K562 (cell line): Measurements from ENCODE around the gene UBE3B. TPM values are rescaled to one million over a fixed set of nuclear protein-coding genes. Genes with fewer than 3 reads are reported as not detected.

ENCODE experiments used
- ATAC-seq: fragments of 200-7000 bp; cut with Tn5 transposase; 3 replicates; pipeline ENCODE4 v1.9.1; 2020; ENCODE audit warnings: moderate library complexity
- BruUV-seq: library from RNA; stranded (reverse); fragments of 400-500 nt; replicated peaks from 2 replicates; lab custom pipeline; 2021; lab: Mats Ljungman, UMichigan
- CTCF ChIA-PET: fragments of 300-600 bp; formaldehyde crosslinking; extraction: SDS; loops from one replicate; lab custom pipeline; 2021; ENCODE audit warnings: low intra/inter-chr PET ratio; lab: Yijun Ruan, JAX
- POLR2A ChIA-PET: fragments of 300-600, 350-650 bp; sonication (Branson Sonifier 250); formaldehyde crosslinking; extraction: SDS; loops from one replicate; lab custom pipeline; 2021; ENCODE audit warnings: antibody characterized with exemption, inconsistent platforms; lab: Yijun Ruan, JAX
- DNase-seq, 4 experiments: peaks; one replicate each; pipeline versions ENCODE4 v3.0.0 to v3.0.0-alpha.2; 2011 to 2018; ENCODE audit warnings: low spot score in 3 of 4, mixed read lengths in 3 of 4; ENCODE audit errors: extremely low read depth in 1 of 4
- FAIRE-seq: peaks from 2 replicates; lab custom pipeline; 2011; peaks lifted over from hg19 to GRCh38; lab: Jason Lieb, UNC
- H2AFZ ChIP-seq: 2 replicates; pipeline ENCODE4 v1.6.0; 2011; ENCODE audit warnings: low read depth, low read length, control low read depth, inconsistent platforms
- H3K27ac ChIP-seq: fragments of 200-600 bp; 3 replicates; pipeline ENCODE4 v1.8.0; 2011; ENCODE audit warnings: low read depth, mild to moderate bottlenecking, control low read depth, inconsistent platforms, low read length, moderate library complexity, mixed read lengths; ENCODE audit errors: extremely low read depth
- H3K27me3 ChIP-seq, 2 experiments: fragments of 300-600 bp in 1 of 2; 2 replicates in 1 of 2; 3 replicates in 1 of 2; pipeline versions ENCODE4 v1.6.0 to v1.8.0; 2011; ENCODE audit warnings: inconsistent platforms in 2 of 2, low read length in 2 of 2, mild to moderate bottlenecking in 1 of 2, mixed read lengths in 1 of 2, moderate library complexity in 1 of 2; ENCODE audit not compliant: control insufficient read depth in 2 of 2, insufficient read depth in 2 of 2
- H3K36me3 ChIP-seq: fragments of 300-600 bp; 3 replicates; pipeline ENCODE4 v1.8.0; 2011; ENCODE audit warnings: mild to moderate bottlenecking, low read length, inconsistent platforms; ENCODE audit not compliant: control insufficient read depth, insufficient read depth
- H3K4me1 ChIP-seq, 2 experiments: fragments of 200-600 bp in 1 of 2; replicated peaks in 1 of 2; 2 replicates in 1 of 2; 3 replicates in 1 of 2; pipeline versions ENCODE4 v1.5.1 to v1.8.0; 2011; ENCODE audit warnings: inconsistent platforms in 2 of 2, low read length in 2 of 2, mild to moderate bottlenecking in 1 of 2, mixed read lengths in 1 of 2, moderate library complexity in 1 of 2; ENCODE audit not compliant: control insufficient read depth in 2 of 2, insufficient read depth in 2 of 2
- H3K4me2 ChIP-seq: 2 replicates; pipeline ENCODE4 v1.6.1; 2011; ENCODE audit warnings: low read length, control low read depth, inconsistent platforms, mixed read lengths; ENCODE audit not compliant: insufficient read depth
- H3K4me3 ChIP-seq: fragments of 200-600 bp; sonication (generic), shearing (Covaris generic); 2 replicates; pipeline ENCODE4 v1.5.1; 2016; ENCODE audit warnings: control low read depth, inconsistent platforms
- H3K79me2 ChIP-seq: fragments of 200-600 bp; 3 replicates; pipeline ENCODE4 v1.8.0; 2011; ENCODE audit warnings: low read length, inconsistent platforms; ENCODE audit not compliant: control insufficient read depth, insufficient read depth
- H3K9ac ChIP-seq, 2 experiments: 2 replicates each; pipeline versions ENCODE4 v1.6.0 to v1.6.1; 2011; ENCODE audit warnings: low read depth in 2 of 2, low read length in 2 of 2, control low read depth in 1 of 2, inconsistent platforms in 1 of 2, mild to moderate bottlenecking in 1 of 2, mixed read lengths in 1 of 2; ENCODE audit not compliant: insufficient read depth in 1 of 2
- H3K9me1 ChIP-seq: one replicate; pipeline ENCODE4 v1.6.0; 2011; ENCODE audit warnings: inconsistent platforms, mild to moderate bottlenecking, low read length, moderate library complexity; ENCODE audit not compliant: control insufficient read depth, insufficient read depth
- H3K9me3 ChIP-seq: replicated peaks from 2 replicates; pipeline ENCODE4 v1.5.1; 2011; ENCODE audit warnings: low read depth, low read length, inconsistent platforms; ENCODE audit not compliant: control insufficient read depth, insufficient read depth
- H4K20me1 ChIP-seq: replicated peaks from 2 replicates; pipeline ENCODE4 v1.6.1; 2011; ENCODE audit warnings: low read length, inconsistent platforms, mixed read lengths; ENCODE audit not compliant: control insufficient read depth, insufficient read depth
- FOSL1 ChIP-seq: fragments of 200-800 bp; sonication (Bioruptor generic); conservative IDR thresholded peaks from 2 replicates; pipeline ENCODE4 v1.6.1; 2016; ENCODE audit warnings: missing genetic modification characterization, missing compliant biosample characterization
- JUN ChIP-seq, 2 experiments: sonication (generic) in 1 of 2; formaldehyde crosslinking in 1 of 2; IDR thresholded peaks; 2 replicates each; pipeline versions ENCODE4 v1.6.1 to v1.8.0; 2012 to 2022; ENCODE audit warnings: borderline replicate concordance in 2 of 2, mild to moderate bottlenecking in 2 of 2, improper control_type of control experiment in 1 of 2, low read depth in 1 of 2, low read length in 1 of 2, missing genetic modification reagents in 1 of 2
- RAD21 ChIP-seq, 2 experiments: fragments of 250-450 bp in 1 of 2; fragments of 450-650 bp in 1 of 2; sonication (Bioruptor Pico) in 1 of 2; formaldehyde crosslinking in 1 of 2; IDR thresholded peaks in 1 of 2; conservative IDR thresholded peaks in 1 of 2; 2 replicates each; pipeline versions ENCODE4 v1.4.0 to v1.8.0; 2020 to 2022; ENCODE audit warnings: mild to moderate bottlenecking in 2 of 2, moderate library complexity in 1 of 2
- ZBTB8A ChIP-seq: fragments of 450-650 bp; IDR thresholded peaks from 2 replicates; pipeline ENCODE4 v1.6.1; 2018; ENCODE audit warnings: mild to moderate bottlenecking, moderate library complexity; ENCODE audit not compliant: partially characterized antibody
- ZKSCAN8 ChIP-seq: fragments of 200-800 bp; sonication (Bioruptor generic); IDR thresholded peaks from 2 replicates; pipeline ENCODE4 v1.6.1; 2016; ENCODE audit warnings: missing genetic modification characterization, missing compliant biosample characterization
- ZNF23 ChIP-seq: fragments of 250-450 bp; sonication (Bioruptor Pico); IDR thresholded peaks from 2 replicates; pipeline ENCODE4 v1.4.0; 2020; ENCODE audit warnings: mild to moderate bottlenecking
- ZNF75A ChIP-seq: fragments of 450-650 bp; formaldehyde crosslinking; IDR thresholded peaks from 2 replicates; pipeline ENCODE4 v1.4.0; 2020; ENCODE audit warnings: mild to moderate bottlenecking
- WGBS: fragments of 100-300 bp; shearing (Covaris generic); methylation state at CpG from one replicate; pipeline ENCODE4 v1.1.6; 2016; ENCODE audit warnings: low coverage, mixed read lengths; ENCODE audit not compliant: insufficient coverage; ENCODE audit errors: missing lambda C conversion rate; 5-methylcytosine and 5-hydroxymethylcytosine counted together
- in situ Hi-C: fragments of 300-500 bp; cut with MboI; formaldehyde crosslinking; loops from 4 replicates; pipeline ENCODE4 v1.15.0; 2018; ENCODE audit warnings: inconsistent platforms, mixed read lengths
- intact Hi-C: fragments of 100-400 bp; cut with micrococcal nuclease; formaldehyde crosslinking; loops from 2 replicates; pipeline ENCODE4 v1.14.2; 2022
- polyA plus RNA-seq, 8 experiments: library from polyadenylated mRNA; depleted of rRNA in 4 of 8; stranded (reverse) in 5 of 8; unstranded in 3 of 8; fragments of >200 nt; fragmentation: Nextera tagmentation in 2 of 8; fragmentation: Illumina TruSeq in 1 of 8; extraction: Ambion mirVana in 2 of 8; extraction: Trizol in 1 of 8; gene quantifications; 2 replicates each; pipeline versions ENCODE4 v1.2.1 to v1.2.3, GENCODE V29; 2011 to 2014; ENCODE audit warnings: inconsistent platforms in 1 of 8, missing spikeins in 1 of 8
- total RNA-seq, 7 experiments: library from RNA; depleted of rRNA in 6 of 7; stranded (reverse); fragments of >200 nt in 6 of 7; fragmentation: Illumina TruSeq in 2 of 7; extraction: Trizol in 2 of 7; gene quantifications; 2 replicates each; pipeline versions ENCODE4 v1.2.1 to v1.2.3, GENCODE V29; 2011 to 2021; ENCODE audit warnings: low replicate concordance in 1 of 7
- TF ChIP-seq, protein P1 (sequence below), 2 experiments: fragments of 450-650 bp; IDR thresholded peaks; 2 replicates each; pipeline ENCODE4 v1.6.1; 2018; ENCODE audit warnings: mild to moderate bottlenecking in 2 of 2, low read depth in 1 of 2; ENCODE audit not compliant: partially characterized antibody in 2 of 2
- TF ChIP-seq, protein P2 (sequence below): fragments of 250-450 bp; sonication (Bioruptor Pico); IDR thresholded peaks from 2 replicates; pipeline ENCODE4 v1.8.0; 2021; ENCODE audit warnings: borderline replicate concordance, mild to moderate bottlenecking, moderate library complexity; ENCODE audit not compliant: poor library complexity, severe bottlenecking
- TF ChIP-seq, protein P3 (sequence below): sonication (generic); formaldehyde crosslinking; IDR thresholded peaks from 2 replicates; pipeline ENCODE4 v1.8.0; 2022; ENCODE audit warnings: mild to moderate bottlenecking, missing genetic modification reagents

The UBE3B gene
- total and polyA plus RNA-seq, 9 of the 15 experiments (the other 6 are each of a cell fraction or from before 2014, with no cell fraction given) = 7.6 to 23.6 (median 15.5) TPM

DNA sequence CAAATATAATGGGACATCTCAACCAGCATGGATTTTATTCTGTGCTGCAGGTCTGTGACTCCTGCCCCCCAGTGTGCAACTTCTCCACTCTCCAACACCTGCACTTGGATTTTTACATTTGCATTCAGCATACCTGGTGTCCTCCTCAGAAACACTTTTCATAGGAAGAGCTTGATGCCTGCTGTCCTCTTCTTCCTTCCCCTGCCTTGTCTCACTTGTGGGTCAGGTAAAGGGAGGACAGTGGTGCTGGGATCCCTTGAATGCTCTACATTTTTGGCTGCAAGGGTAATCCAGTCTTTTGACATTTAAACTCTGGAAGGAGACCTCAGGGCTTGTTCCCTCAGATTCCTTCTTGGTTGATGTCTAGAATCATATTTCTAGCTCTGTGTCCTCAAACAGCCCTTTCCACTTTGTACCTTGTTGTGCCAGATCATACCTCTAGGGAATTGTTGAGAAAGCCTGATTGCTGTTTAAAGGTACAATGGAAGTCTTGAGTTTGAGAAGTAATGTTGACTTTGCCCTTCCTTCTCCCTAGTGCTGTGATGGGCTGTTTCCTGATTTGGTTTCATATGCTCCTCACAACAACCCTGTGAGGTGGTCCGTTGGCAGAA, 12.6 kb downstream of the UBE3B start (continued):
- TF ChIP-seq, protein P1, sequence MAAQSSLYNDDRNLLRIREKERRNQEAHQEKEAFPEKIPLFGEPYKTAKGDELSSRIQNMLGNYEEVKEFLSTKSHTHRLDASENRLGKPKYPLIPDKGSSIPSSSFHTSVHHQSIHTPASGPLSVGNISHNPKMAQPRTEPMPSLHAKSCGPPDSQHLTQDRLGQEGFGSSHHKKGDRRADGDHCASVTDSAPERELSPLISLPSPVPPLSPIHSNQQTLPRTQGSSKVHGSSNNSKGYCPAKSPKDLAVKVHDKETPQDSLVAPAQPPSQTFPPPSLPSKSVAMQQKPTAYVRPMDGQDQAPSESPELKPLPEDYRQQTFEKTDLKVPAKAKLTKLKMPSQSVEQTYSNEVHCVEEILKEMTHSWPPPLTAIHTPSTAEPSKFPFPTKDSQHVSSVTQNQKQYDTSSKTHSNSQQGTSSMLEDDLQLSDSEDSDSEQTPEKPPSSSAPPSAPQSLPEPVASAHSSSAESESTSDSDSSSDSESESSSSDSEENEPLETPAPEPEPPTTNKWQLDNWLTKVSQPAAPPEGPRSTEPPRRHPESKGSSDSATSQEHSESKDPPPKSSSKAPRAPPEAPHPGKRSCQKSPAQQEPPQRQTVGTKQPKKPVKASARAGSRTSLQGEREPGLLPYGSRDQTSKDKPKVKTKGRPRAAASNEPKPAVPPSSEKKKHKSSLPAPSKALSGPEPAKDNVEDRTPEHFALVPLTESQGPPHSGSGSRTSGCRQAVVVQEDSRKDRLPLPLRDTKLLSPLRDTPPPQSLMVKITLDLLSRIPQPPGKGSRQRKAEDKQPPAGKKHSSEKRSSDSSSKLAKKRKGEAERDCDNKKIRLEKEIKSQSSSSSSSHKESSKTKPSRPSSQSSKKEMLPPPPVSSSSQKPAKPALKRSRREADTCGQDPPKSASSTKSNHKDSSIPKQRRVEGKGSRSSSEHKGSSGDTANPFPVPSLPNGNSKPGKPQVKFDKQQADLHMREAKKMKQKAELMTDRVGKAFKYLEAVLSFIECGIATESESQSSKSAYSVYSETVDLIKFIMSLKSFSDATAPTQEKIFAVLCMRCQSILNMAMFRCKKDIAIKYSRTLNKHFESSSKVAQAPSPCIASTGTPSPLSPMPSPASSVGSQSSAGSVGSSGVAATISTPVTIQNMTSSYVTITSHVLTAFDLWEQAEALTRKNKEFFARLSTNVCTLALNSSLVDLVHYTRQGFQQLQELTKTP (IDR thresholded peaks at IDR 0.05; ENCODE audit: low read depth in 1 of 2, partially characterized antibody in 2 of 2) = no peak
- TF ChIP-seq, protein P2, sequence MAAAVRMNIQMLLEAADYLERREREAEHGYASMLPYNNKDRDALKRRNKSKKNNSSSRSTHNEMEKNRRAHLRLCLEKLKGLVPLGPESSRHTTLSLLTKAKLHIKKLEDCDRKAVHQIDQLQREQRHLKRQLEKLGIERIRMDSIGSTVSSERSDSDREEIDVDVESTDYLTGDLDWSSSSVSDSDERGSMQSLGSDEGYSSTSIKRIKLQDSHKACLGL (CRISPR knock-in tag) = no peak
- TF ChIP-seq ZBTB8A = no peak

DNA sequence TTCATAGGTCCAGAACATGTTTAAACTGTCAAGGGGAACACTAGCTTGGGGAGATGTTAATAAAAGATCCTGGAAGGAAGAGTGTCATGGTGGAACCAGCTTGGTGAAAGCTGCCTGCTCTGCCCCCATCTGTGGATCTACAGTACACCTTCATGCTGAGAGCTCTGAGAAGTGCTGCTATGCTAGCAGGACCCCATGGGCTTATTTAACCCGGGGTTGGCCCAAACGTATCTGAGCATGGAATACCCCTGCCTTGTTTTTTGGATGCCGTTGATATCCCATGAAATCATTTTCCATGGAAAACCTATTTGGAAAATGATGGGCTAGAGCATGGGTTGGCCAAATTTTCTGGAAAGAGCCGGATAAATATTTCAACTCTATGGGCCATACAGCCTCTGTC, 14.2 kb downstream of the UBE3B start:
- intact Hi-C loops (no loop called here), in situ Hi-C loops (no loop called here)
- no peak overlapping the region for H3K4me3 ChIP-seq
- H3K79me2 ChIP-seq = no peaks in the 10 kb centered on the region
- no peaks in the 10 kb centered on the region for H3K4me1 ChIP-seq
- H4K20me1 ChIP-seq = no peaks in the 10 kb centered on the region
- no peaks in the 10 kb centered on the region; the same call in 1 of the 2 replicates for H3K9me3 ChIP-seq
- BruUV-seq = no TSS peak
- no peak overlapping the region for H3K9ac ChIP-seq
- no peak overlapping the region for H3K27ac ChIP-seq
- peaks cover 67% of the 10 kb centered on the region for H3K36me3 ChIP-seq
- ATAC-seq = no peak
- H2AFZ ChIP-seq = no peak overlapping the region
- POLR2A ChIA-PET = no interaction called here
- CTCF ChIA-PET = no interaction called here
- no peaks in the 10 kb centered on the region for H3K9me1 ChIP-seq
- 94% methylated on average over 4 of the region's 4 CpGs for WGBS
- no peak overlapping the region for H3K4me2 ChIP-seq
- no peak for FAIRE-seq
- DNase-seq = no peak
- no peaks in the 10 kb centered on the region for H3K27me3 ChIP-seq
- TF ChIP-seq ZNF23 (CRISPR knock-in tag) (no peak), JUN (IDR thresholded peaks at IDR 0.05; ENCODE audit: borderline replicate concordance, low read depth, low read length) (no peak), JUN (CRISPR knock-in tag; IDR thresholded peaks at IDR 0.05; ENCODE audit: borderline replicate concordance) (no peak), FOSL1 (tag) (no peak), ZKSCAN8 (no peak), ZNF75A (no peak), RAD21 (CRISPR knock-in tag; conservative IDR thresholded peaks at IDR 0.05 in 1 of 2, IDR thresholded peaks at IDR 0.05 in 1 of 2) (no peak)
- TF ChIP-seq, protein P3, sequence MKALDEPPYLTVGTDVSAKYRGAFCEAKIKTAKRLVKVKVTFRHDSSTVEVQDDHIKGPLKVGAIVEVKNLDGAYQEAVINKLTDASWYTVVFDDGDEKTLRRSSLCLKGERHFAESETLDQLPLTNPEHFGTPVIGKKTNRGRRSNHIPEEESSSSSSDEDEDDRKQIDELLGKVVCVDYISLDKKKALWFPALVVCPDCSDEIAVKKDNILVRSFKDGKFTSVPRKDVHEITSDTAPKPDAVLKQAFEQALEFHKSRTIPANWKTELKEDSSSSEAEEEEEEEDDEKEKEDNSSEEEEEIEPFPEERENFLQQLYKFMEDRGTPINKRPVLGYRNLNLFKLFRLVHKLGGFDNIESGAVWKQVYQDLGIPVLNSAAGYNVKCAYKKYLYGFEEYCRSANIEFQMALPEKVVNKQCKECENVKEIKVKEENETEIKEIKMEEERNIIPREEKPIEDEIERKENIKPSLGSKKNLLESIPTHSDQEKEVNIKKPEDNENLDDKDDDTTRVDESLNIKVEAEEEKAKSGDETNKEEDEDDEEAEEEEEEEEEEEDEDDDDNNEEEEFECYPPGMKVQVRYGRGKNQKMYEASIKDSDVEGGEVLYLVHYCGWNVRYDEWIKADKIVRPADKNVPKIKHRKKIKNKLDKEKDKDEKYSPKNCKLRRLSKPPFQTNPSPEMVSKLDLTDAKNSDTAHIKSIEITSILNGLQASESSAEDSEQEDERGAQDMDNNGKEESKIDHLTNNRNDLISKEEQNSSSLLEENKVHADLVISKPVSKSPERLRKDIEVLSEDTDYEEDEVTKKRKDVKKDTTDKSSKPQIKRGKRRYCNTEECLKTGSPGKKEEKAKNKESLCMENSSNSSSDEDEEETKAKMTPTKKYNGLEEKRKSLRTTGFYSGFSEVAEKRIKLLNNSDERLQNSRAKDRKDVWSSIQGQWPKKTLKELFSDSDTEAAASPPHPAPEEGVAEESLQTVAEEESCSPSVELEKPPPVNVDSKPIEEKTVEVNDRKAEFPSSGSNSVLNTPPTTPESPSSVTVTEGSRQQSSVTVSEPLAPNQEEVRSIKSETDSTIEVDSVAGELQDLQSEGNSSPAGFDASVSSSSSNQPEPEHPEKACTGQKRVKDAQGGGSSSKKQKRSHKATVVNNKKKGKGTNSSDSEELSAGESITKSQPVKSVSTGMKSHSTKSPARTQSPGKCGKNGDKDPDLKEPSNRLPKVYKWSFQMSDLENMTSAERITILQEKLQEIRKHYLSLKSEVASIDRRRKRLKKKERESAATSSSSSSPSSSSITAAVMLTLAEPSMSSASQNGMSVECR (CRISPR knock-in tag) = no peak
